ENCODE data around the gene TMEM145. TPM values are rescaled to one million over a fixed set of nuclear protein-coding genes. Genes with fewer than 3 reads are reported as not detected.
"Not testable (repeated sequence)": the region's sequence is repeated elsewhere in the genome, so short reads cannot be mapped to it uniquely, and the experiment has no call there.

The TMEM145 gene
- total and polyA plus RNA-seq, 8 donors = 0.21 to 1.6 (median 0.89) TPM

DNA sequence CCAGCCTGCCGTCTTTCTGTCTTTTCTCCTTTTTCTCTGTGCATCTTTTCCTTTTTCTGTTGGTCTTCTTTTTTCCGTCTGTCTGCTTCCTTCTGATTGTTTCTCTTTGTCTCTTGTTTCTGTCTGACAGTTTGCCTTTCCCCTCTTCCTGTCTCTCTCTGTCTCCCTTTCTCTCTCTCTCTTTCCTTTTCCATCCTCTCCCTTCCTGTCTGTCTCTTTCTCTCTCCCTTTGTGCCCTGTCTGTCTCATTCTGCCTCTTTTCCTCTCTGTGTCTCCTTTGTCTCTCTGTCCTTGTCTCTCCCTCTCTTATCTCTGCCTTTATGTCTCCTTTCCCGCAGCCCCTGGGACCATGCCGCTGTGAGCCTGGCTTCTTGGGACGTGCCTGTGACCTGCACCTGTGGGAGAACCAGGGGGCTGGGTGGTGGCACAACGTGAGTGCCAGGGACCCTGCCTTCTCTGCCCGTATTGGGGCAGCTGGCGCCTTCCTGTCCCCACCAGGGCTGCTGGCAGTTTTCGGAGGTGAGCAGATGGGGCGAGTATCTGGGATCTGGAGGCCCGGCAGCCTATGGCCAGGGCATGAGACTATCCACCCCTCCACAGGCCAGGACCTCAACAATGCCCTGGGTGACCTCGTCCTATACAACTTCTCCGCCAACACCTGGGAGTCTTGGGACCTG, 21.7 kb downstream of the TMEM145 start:
- peaks cover 0 to 20% of the 10 kb centered on the region in 2 donors for H3K36me3 ChIP-seq
- no peaks in the 10 kb centered on the region for H3K4me1 ChIP-seq
- intact Hi-C loops (cut with DNase I) = no loop called here
- no peak overlapping the region for H3K4me3 ChIP-seq
- no peak overlapping the region for H3K27ac ChIP-seq
- TF ChIP-seq, protein P1, sequence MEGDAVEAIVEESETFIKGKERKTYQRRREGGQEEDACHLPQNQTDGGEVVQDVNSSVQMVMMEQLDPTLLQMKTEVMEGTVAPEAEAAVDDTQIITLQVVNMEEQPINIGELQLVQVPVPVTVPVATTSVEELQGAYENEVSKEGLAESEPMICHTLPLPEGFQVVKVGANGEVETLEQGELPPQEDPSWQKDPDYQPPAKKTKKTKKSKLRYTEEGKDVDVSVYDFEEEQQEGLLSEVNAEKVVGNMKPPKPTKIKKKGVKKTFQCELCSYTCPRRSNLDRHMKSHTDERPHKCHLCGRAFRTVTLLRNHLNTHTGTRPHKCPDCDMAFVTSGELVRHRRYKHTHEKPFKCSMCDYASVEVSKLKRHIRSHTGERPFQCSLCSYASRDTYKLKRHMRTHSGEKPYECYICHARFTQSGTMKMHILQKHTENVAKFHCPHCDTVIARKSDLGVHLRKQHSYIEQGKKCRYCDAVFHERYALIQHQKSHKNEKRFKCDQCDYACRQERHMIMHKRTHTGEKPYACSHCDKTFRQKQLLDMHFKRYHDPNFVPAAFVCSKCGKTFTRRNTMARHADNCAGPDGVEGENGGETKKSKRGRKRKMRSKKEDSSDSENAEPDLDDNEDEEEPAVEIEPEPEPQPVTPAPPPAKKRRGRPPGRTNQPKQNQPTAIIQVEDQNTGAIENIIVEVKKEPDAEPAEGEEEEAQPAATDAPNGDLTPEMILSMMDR (IDR thresholded peaks at IDR 0.05) = no peak
- no peaks in the 10 kb centered on the region for H3K27me3 ChIP-seq
- no peak for DNase-seq
- ATAC-seq = no peak
- no peaks in the 10 kb centered on the region for H3K9me3 ChIP-seq

DNA sequence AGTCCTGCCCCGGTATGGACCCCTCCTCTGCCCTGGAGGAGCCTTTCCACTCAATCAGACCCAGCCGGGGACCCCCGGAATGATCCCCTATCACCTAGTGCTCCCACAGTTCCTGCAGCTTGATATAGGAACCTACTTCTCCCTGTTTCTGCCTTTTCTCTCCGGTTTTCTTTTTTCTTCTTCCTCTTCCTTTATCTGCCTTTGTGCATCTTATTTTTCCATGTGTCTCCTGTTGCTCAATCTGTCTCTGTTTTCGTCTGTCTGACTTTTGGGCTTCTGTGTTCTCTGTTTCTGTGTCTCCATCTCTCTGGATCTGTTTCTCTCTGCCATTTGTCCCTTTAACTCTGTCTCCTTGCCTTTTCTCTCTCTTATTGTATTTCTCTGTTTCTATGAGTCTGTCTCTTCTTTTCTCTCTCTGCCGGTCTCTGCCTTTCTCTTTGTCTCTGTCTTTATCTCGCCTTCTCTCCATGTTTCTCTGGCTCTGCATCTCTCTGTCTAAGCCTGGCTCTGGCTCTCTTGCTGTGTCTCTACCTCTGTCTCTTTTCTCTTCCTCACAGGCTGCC, 22.3 kb downstream of the TMEM145 start:
- ATAC-seq (no peak), DNase-seq (no peak)
- Histone ChIP-seq H3K9me3 (no peaks in the 10 kb centered on the region), H3K4me3 (no peak overlapping the region), H3K36me3 (peaks cover 0 to 20% of the 10 kb centered on the region in 2 donors), H3K4me1 (no peaks in the 10 kb centered on the region), H3K27ac (no peak overlapping the region), H3K27me3 (no peaks in the 10 kb centered on the region)
- intact Hi-C loops (cut with DNase I) = no loop called here
- TF ChIP-seq, protein P1 (IDR thresholded peaks at IDR 0.05) = no peak

DNA sequence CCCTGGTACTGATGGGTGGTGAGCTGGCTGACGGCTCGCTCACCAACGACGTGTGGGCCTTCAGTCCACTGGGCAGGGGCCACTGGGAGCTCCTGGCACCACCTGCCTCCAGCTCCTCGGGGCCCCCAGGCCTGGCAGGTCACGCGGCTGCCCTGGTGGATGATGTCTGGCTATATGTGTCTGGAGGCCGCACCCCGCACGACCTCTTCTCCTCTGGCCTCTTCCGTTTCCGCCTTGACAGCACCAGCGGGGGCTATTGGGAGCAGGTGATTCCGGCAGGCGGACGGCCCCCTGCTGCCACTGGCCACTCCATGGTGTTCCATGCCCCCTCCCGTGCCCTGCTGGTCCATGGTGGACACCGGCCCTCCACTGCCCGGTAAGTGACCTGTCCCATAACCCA, 22.9 kb downstream of the TMEM145 start:
- Histone ChIP-seq H3K4me3 (no peak overlapping the region), H3K9me3 (no peaks in the 10 kb centered on the region), H3K36me3 (peaks cover 0 to 20% of the 10 kb centered on the region in 2 donors), H3K27me3 (no peaks in the 10 kb centered on the region), H3K27ac (no peak overlapping the region), H3K4me1 (no peaks in the 10 kb centered on the region)
- DNase-seq = no peak
- TF ChIP-seq, protein P1 (IDR thresholded peaks at IDR 0.05) = no peak
- intact Hi-C loops (cut with DNase I) = no loop called here
- no peak for ATAC-seq

DNA sequence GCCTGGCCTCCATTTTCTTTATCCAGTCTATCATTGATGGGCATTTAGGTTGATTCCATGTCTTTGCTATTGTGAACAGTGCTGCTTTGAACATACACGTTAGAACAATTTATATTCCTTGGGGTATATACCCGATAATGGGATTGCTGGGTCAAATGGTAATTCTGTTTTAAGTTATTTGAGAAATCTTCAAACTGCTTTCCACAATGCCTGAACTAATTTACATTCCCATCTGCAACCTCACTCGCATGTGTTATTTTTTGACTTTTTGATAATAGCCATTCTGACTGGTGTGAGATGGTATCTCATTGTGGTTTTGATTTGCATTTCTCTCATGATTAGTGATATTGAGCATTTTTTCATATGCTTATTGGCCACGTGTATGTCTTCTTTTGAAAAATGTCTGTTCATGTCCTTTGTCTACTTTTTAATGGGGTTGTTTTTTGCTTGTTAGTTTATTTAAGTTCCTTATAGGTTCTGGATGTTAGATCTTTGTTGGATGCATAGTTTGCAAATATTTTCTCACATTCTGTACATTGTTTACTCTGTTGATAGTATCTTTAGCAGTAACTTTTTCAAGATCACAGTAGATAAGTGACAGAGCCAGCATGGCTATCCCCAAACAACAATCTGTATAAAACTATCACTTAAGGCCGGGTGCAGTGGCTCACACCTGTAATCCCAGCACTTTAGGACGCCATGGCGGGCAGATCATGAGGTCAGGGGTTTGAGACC, 26.2 kb downstream of the TMEM145 start:
- H3K36me3 ChIP-seq = peaks cover 0 to 30% of the 10 kb centered on the region in 2 donors
- H3K4me3 ChIP-seq; H3K27me3 ChIP-seq; H3K27ac ChIP-seq; ATAC-seq; H3K9me3 ChIP-seq; H3K4me1 ChIP-seq; intact Hi-C loops (cut with DNase I): not testable (repeated sequence)
- peak in 1 of 4 donors; percentile 7 for DNase-seq

DNA sequence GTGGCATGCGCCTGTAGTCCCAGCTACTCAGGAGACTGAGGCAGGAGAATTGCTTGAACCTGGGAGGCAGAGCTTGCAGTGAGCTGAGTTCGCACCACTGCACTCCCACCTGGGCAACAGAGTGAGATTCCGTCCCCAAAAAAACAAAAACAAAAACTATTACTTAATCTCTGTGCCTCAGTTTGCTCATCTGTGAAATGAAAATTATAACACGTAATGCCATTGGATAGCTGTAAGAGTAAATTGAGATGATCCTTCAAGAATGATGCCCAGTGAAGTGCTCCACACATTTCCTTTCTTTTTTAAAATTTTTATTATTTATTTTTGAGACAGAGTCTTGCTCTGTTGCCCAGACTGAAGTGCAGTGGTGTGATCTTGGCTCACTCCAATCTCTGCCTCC, 26.8 kb downstream of the TMEM145 start:
- ATAC-seq; H3K9me3 ChIP-seq; H3K27me3 ChIP-seq; H3K4me1 ChIP-seq; H3K4me3 ChIP-seq; intact Hi-C loops (cut with DNase I); H3K27ac ChIP-seq; DNase-seq: not testable (repeated sequence)
- peaks cover 0 to 35% of the 10 kb centered on the region in 2 donors for H3K36me3 ChIP-seq
